GM19397 (cell line): ENCODE results near the gene RPA1.
"Not testable (repeated sequence)": the region's sequence is repeated elsewhere in the genome, so short reads cannot be mapped to it uniquely, and the experiment has no call there.

Experiments used
- ATAC-seq: cut with Tn5 transposase; IDR thresholded peaks from one replicate; pipeline ENCODE4 v1.9.1; 2021; ENCODE audit warnings: mild to moderate bottlenecking, moderate library complexity; ENCODE audit not compliant: unreplicated experiment

RPA1 gene

GRCh38 chr17:1813088-1813487 lies 16.7 kb upstream of the RPA1 start:
- ATAC-seq = no peak

- ATAC-seq = no peak
These were observed 9.1 kb upstream of the RPA1 start for GRCh38 chr17:1820528-1821252.

GRCh38 chr17:1829216-1829591 lies 601 bp upstream of the RPA1 start:
- no peak for ATAC-seq

- ATAC-seq = no peak
These were observed 483 bp downstream of the RPA1 start for GRCh38 chr17:1830288-1830687.

GRCh38 chr17:1834380-1835149 lies 4.8 kb downstream of the RPA1 start:
- ATAC-seq = peak; percentile 53

GRCh38 chr17:1839516-1839915 lies 9.7 kb downstream of the RPA1 start:
- ATAC-seq = no peak

GRCh38 chr17:1843947-1844346 lies 14.1 kb downstream of the RPA1 start:
- ATAC-seq = no peak

GRCh38 chr17:1847191-1847590 lies 17.4 kb downstream of the RPA1 start:
- ATAC-seq = no peak

- ATAC-seq = no peak
These were observed 22.5 kb downstream of the RPA1 start for GRCh38 chr17:1852327-1852726.

- ATAC-seq = no peak
These were observed 23.9 kb downstream of the RPA1 start for GRCh38 chr17:1853698-1854097.

GRCh38 chr17:1856462-1856861 lies 26.7 kb downstream of the RPA1 start:
- ATAC-seq = not testable (repeated sequence)

GRCh38 chr17:1860978-1861377 lies 31.2 kb downstream of the RPA1 start:
- ATAC-seq = no peak

GRCh38 chr17:1861391-1862010 lies 31.7 kb downstream of the RPA1 start:
- no peak for ATAC-seq

GRCh38 chr17:1865252-1866037 lies 35.6 kb downstream of the RPA1 start:
- no peak for ATAC-seq

GRCh38 chr17:1867307-1867706 lies 37.5 kb downstream of the RPA1 start:
- ATAC-seq = no peak

GRCh38 chr17:1868090-1868489 lies 38.3 kb downstream of the RPA1 start:
- no peak for ATAC-seq

- no peak for ATAC-seq
These were observed 40.8 kb downstream of the RPA1 start for GRCh38 chr17:1870592-1870991.

- ATAC-seq = no peak
These were observed 42.0 kb downstream of the RPA1 start for GRCh38 chr17:1871756-1872155.

- ATAC-seq = no peak
These were observed 42.4 kb downstream of the RPA1 start for GRCh38 chr17:1872254-1872653.

GRCh38 chr17:1872976-1873375 lies 43.2 kb downstream of the RPA1 start:
- no peak for ATAC-seq

GRCh38 chr17:1873418-1873817 lies 43.6 kb downstream of the RPA1 start:
- no peak for ATAC-seq
